ENCODE results near the gene SS18L1. TPM values are rescaled to one million over a fixed set of nuclear protein-coding genes. Genes with fewer than 3 reads are reported as not detected.

Gene SS18L1
- total and polyA plus RNA-seq, 11 donors = 6.5 to 12.4 (median 7.9) TPM

- Histone ChIP-seq H3K9me3 (no peaks in the 10 kb centered on the region), H3K4me1 (peaks cover 0 to 29% (median 10%) of the 10 kb centered on the region in 12 donors), H3K4me3 (no peak overlapping the region), H3K27me3 (peaks cover 30 to 78% (median 57%) of the 10 kb centered on the region in 9 donors), H3K27ac (no peak overlapping the region), H3K36me3 (no peaks in the 10 kb centered on the region)
- TF ChIP-seq POLR2A (IDR thresholded peaks at IDR 0.05) = no peak
- peak in 1 of 5 donors; percentile 20 for DNase-seq
- intact Hi-C loops (cut with DNase I) = no loop called here
- WGBS, 4 donors = 71 to 75% (median 72%) methylated on average over 14 to 26 of the region's 26 CpGs
- no peak for ATAC-seq
Measured at GRCh38 chr20:62216636-62217566, 73.3 kb downstream of the SS18L1 start.

GRCh38 chr20:62217913-62218773, 74.6 kb downstream of the SS18L1 start:
- no peak for ATAC-seq
- peak in 1 of 5 donors; percentile 17 for DNase-seq
- H3K27me3 ChIP-seq = peaks cover 41 to 87% (median 63%) of the 10 kb centered on the region in 9 donors
- no peaks in the 10 kb centered on the region for H3K36me3 ChIP-seq
- TF ChIP-seq POLR2A (IDR thresholded peaks at IDR 0.05) (no peak), CTCF (IDR thresholded peaks at IDR 0.05) (no peak)
- 53 to 61% (median 57%) methylated on average over 20 to 38 of the region's 38 CpGs for WGBS, 4 donors
- H3K4me1 ChIP-seq = peaks cover 0 to 29% (median 10%) of the 10 kb centered on the region in 12 donors
- intact Hi-C loops (cut with DNase I) = no loop called here
- H3K27ac ChIP-seq = no peak overlapping the region
- no peaks in the 10 kb centered on the region for H3K9me3 ChIP-seq
- H3K4me3 ChIP-seq = no peak overlapping the region

GRCh38 chr20:62219101-62219991, 75.8 kb downstream of the SS18L1 start:
- Histone ChIP-seq H3K27me3 (peaks cover 42 to 91% (median 68%) of the 10 kb centered on the region in 9 donors), H3K4me1 (peaks cover 0 to 29% (median 10%) of the 10 kb centered on the region in 12 donors), H3K4me3 (peak overlapping the region in 7 of 12 donors; percentile 24 to 61 (median 40)), H3K9me3 (no peaks in the 10 kb centered on the region), H3K27ac (no peak overlapping the region), H3K36me3 (no peaks in the 10 kb centered on the region)
- WGBS, 4 donors = 1 to 4% (median 2%) methylated on average over 19 to 84 of the region's 84 CpGs
- DNase-seq = peak in 1 of 5 donors; percentile 24
- ATAC-seq = no peak
- TF ChIP-seq CTCF (IDR thresholded peaks at IDR 0.05) = no peak
- intact Hi-C loops (cut with DNase I) = no loop called here
